HUDEP-2 (cell line): Measurements from ENCODE around the gene NEUROG1.

Source experiments
- DNase-seq, 76 experiments: peaks; one replicate each; lab custom pipeline; 2025; ENCODE audit not compliant: unreplicated experiment in 76 of 76; lab: John Stamatoyannopoulos, UW

Gene NEUROG1

DNA sequence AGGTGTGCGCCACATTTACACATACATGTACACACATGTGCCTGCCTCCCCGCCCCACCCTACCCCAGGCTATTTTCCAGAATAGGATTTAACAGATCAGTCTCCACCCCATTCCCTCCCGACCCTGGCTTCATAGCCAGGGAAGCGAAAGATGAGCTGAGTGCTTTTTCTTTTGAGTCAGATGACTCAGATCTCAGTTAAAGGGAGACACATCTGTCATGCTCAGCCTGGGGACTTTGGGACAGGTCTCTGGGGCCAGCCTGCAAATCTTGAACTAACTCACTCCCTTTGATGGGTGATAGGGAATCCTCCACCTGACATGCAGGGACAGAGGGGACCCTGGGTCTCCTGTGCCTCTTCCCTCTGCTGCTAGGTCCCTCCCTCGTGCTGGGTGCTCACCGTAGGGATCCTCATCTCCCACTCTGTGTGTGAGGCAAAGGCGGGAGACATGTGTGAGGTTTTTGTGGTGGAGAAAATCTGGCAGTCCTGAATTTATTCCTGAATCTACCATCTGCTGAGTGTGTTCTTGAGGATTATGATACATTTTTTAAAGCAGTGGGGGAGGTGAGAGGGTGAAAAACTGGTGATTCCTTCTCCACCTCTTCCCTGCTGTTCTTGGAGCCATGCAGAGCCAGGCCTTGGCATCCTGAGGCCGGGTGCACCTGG, 37.7 kb downstream of the NEUROG1 start:
- no peak for DNase-seq

DNA sequence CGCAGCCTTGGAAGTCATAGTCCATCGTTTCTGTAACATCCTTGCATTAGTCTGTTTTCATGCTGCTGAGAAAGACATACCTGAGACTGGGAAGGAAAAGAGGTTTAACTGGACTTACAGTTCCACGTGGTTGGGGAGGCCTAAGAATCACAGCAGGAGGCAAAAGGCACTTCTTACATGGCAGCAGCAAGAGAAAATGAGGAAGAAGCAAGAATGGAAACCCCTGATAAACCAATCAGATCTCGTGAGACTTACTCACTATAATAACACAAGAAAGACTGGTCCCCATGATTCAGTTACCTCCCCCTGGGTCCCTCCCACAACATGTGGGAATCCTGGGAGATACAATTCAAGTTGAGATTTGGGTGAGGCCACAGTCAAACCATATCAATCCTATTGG, 40.2 kb downstream of the NEUROG1 start:
- DNase-seq = peak in 1 of 76 experiments; percentile 9

DNA sequence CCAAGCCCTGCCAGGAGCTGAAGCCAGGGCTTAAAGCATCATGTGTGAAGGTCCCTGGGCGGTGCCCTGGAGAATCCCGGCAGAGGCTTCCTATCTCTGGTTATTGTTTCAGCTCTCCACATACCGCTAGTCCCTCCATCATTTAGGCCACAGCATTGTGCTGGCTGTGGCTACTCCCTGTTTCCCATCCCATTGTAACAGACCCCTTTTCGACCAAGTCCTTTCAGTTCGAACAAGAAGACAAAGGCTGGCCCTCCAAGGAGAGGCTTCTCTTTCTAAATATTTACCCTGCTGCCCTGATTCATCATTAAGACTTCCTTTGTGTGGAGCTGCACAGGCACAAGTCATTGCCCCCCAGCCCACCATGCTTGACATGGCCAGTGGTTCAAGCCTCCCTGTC, 41.6 kb downstream of the NEUROG1 start:
- no peak for DNase-seq

DNA sequence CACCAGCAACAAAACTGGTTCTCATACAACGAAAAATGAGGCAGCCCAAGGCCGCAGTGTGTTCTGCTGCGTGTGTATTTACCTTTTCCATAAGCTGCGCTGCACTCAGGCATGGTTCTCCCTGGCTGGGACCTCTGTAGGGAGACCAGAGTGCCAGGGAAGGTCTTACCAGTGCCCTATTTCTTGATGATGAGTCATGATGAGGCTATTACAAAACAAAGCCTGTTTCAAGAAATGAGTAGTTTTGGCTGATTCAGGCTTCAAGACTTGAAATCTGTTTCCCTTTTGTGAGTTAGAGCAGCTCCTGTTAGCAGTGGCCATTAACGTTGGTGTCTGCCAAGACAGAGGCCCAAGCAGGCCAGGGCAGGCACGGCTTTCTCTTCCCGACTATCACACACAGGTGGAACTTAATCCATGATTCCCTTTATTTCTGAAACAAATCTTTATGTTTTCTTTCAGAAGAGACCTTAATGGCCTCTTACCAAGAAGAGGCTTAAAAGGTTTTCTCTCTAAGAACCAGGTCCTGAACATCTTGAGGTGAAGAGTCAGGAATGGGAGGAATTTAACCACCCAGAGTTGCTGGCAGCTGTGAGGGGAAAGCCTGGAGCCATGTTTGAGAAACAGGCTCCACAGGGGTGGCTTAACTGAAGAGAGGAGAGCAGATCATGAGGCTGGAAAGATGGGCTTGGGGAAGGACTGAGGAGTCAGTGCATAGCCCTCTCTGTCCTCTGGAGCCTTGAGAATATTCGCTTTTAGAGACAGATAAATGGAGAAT, 42.2 kb downstream of the NEUROG1 start:
- no peak for DNase-seq

DNA sequence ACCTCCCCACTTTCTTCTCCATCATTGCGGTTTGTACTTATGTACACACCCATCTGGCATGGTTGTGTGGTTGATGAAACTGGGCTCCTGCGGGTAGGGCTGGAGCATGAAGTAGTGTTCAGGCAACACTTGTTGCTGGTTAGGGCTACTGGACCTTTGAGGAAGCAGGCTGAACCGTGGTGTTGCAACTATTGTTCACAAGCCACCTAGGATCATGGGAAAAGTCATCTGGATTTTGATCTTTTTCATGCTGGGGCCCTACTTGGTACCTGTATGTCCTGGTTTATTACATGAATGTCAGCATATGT, 43.5 kb downstream of the NEUROG1 start:
- no peak for DNase-seq

DNA sequence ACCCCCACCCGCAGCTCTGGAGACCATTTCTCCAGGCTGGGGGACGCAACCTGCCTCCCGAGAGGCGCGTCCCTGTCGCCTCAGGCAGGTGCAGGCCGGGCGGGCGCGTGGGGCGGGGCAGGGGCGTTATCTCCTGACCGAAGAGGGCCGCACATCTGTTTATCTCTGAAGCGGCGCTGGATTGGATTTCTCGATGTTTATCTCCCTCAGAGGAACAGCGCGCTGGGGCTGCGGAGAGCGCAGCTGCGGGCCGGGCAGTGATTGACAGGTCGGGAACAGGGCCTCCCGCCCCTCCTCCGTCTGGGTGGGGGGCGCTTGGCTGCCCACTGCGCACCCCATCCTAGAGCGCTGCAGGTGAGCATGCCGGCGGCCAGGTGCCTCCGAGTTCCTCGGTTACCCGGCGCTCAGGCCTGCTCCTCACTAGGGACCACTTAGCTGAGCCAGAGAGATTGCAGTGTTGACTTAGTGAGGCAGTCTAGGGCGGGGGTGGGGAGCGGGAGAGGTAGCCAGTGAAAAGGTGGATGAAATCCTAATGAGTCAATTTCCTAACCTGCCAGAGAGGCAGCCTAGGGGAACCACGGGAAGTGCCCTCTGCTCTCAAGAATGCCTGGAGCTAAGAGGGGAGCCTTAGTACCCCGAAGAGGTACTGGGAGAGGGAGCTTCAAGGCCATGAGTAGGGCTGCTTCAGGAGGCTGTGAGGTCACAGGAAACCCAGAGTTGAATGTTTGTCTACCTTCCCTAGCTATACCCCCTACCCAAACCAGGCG, 44.0 kb downstream of the NEUROG1 start:
- DNase-seq = peak in 10 of 76 experiments; percentile 5 to 27 (median 20)

DNA sequence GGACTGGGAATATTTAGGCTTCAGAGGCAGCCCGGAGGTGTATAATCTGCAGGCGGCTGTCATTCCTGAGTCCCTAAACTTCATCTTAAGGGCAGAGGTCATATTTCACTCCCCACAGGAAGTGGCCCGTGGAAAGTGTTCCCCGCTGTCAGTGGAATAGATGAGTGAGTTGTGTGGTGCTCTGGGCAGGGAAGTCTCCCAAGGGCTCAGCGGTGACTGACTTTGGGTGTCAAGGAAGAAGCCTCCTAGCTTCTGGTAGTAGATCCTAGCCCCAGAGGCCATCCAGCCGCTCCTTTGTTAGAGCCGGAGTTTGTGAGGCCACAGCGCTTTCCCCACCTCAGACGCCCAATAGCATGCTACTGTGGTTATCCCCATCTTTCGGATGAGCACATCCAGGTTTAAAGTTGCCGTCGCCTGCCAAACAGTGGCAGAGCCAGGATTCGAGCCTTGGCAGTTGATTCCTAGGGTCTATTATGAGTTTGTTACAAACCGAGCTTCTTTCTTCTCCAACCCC, 44.7 kb downstream of the NEUROG1 start:
- DNase-seq = no peak

DNA sequence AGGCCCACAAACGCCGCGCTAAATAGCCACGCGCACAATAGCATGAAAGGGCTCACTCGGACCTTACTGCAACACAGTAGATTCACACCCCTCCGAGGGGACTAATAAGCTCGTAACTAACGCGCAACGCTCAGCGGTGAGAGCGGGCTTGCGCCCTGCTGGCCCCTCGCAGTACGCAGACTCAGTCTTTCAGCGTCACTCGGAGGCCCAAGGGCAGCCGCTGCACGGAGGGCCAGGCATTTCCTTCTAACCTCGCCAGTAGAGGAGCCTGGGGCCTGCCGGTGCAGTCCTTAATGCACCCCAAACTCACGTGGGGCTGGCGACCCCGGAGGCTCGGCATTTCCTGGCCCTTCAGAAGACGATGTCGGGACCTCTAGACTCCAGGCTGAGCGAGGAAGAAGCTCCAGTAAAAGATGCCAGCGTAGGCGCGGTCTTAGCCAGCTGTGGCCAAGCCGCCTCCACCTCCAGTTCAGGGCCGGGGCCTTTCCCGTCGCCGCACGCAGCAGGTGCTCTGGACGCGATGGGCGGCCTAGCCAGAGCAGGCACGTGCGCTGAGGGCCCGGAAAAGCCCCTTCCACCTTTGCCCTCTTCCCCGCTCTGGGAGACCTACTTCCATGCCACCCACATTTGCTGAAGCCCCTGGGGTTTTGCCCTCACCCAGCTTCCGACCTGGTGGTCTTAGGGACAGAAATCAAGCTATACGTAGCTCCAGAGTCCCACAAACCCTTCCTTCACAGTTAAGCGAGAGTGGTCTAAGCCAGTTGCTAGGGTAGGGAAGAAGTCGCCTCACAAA, 45.3 kb downstream of the NEUROG1 start:
- DNase-seq = no peak

DNA sequence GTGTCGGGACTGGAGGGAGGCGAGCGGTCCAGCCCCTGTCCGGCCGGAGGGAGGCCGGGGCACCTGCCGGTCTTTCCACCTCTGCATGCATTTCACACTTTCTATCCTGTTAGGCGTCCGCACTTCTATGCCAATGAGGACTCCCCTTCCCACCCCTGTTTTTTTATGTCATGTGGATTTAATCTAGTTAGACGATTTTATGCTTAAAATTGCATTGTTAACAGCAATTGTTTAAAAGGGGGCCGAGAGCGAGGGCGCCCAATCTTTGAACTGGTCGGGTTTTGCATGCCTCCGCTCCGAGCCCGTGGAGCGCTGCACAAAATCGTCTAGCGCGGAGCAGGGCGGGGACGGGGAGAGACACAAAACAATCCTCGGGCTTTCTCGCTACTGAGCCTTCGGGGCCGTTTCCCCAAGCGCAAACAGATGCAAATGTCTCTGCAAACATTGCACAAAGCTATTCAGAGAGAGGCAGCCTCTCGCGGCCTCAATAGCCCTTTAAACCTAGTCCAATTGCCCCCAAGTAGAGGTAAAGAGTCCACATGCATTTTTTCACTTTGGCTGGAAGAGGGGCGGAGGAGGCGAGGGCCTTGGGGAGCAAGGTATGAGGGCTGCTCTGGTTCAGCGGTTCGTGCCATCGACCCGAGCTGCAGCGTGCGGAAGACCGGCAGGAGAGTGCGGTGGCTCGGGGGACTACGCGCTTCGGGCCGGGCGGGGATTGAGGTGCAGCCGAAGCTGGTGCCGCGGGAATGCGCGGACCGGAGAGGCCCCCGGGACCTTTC, 46.1 kb downstream of the NEUROG1 start:
- no peak for DNase-seq

DNA sequence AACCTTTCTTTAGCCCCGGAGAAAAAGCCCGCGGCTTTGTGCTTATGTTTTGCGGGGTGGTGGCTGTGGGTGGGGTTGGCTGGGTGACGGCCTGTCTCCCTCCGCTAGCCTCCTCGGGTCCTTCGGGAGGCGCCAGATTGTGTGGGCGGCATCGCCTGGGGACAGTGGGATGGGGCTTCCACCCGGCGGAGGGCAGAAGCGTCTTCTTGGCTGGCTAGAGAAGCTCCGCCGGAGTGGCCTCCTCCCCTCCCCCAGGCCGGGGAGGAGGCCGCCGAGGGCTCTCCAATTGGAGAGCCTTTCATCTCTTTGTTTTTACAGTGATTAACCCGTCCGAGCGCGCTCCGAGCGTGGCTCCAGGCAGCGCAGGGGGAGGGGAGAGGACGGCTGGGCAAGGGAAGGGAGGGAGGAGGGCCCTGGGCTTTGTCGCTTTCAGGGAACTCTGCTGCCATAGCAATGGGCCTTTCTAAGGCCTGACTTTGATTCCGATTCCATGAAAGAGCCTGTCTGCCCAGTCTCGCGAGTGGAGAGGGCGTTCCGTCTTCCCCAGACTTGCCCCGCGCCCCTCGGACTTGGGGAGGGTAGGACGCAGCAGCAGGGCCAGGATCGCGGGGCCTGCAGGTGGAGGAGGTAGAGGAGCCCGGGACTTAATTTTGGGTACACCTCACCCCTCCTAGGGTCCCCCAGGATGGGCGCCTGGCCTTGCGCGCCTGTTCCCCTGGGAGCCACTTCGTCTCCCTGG, 46.9 kb downstream of the NEUROG1 start:
- DNase-seq = no peak

DNA sequence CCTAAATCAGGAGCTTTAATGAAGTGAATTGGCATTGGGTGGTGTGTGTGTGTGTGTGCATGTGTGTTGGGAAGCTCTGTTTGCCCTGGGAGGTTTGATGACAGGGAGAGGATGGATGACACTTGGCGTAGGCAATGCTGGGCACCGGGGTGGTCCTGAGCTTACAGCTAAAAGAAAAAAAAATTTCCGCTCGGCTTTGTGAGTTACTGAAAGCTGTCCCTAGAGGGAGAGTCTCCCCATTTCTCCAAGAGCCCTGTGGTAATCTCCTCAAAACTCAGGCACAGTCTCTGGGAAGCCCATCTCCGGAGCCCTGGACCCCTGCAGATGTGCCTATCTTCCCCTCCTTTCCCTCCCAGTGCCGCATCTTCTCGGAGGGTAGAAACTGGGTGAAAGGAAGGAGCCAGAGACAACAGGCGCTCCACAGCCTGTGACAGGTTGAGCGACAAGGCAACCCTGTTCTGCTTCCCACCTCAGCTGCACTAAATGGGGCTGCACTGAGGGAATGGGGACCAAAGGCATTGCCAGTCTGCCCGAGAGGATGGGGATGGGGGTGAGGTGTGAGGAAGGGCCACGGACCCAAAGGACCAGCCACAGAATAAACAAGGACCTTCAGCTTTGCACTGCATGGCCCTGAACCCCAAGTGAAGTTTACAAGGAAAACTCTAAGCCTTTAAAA, 47.8 kb downstream of the NEUROG1 start:
- DNase-seq = no peak

DNA sequence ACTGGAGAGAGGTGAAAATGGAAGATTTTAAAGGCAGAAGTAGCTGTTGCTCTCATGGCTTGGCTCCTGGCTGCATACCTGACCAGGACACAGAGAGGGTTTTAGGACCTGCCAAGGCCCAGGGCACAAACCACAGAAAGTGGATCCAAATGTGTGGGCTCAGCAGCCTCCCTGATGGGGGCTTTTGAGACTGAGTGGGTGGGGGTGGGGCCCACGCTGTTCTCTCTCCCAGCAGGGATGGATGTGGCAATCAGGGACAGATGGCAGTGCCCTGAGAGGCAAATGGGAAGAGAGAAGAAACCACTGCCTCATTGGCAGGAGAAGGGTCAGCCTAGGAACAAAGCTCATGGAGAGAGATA, 48.7 kb downstream of the NEUROG1 start:
- DNase-seq = no peak

DNA sequence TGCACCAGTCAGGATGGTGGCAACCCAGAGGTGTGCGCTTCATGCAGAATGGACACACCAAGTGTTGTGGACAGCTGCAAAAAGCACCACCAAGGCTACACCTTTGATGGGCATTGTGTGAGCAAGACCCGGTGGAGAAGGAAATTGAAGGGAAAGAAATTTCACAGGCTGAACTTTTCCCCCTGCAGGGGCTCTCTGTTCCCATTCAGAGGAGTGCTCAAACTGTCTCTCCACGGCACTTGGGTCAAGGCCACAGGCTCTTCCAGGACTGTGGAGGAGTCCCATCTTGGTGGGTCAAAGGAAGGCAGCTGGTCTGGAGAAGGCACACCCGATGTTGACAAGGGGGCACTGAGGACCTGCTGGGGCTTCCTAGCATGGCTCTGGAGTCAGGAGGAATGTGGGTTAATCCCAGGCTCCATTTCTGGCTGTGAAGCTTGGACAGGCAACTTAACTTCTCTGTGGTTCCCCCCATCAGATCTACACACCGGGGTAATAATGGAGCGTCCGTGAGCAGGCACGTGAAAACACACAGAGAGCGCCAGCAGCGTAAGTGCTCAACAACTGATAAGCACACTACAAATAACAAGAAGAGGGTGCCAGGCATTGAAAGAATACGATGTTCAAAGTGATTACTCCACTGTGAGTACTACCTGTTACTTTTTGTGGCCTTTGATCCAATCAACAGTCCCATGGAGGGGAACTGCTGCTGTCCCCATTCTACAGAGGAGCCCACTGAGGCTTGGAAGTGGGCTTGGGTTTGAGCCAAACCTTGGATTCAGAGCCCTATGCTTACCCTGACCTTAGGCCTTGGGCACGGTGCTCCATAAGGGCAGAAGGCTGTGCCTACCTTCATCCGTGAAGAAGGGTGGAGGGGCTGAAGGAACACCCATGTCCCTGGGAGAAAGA, 49.4 kb downstream of the NEUROG1 start:
- DNase-seq = peak in 58 of 76 experiments; percentile 2 to 67 (median 36)

DNA sequence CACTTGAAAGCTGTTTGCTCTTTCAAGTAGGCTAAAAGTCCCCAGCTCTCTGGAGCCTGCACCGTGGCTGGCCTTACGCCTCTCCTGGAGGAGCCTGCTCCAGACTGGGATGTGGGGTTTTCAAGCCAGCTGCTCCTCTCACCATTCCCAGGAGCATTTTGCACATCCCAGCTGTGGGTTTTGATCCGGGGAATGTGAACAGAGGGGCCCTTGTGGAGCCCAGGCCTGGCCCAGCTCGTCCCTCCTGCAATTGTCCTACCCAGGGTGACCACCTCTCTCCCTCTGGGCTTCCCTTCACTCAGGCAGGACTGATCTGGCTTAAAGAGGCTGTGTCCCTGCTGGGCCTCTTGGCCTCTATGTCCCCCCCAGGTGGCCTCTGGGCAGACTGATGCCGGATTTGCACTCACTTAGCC, 51.1 kb downstream of the NEUROG1 start:
- DNase-seq = no peak
